GM21576 (cell line): Measurements from ENCODE around the gene HNRNPUL1.
"Not testable (repeated sequence)": the region's sequence is repeated elsewhere in the genome, so short reads cannot be mapped to it uniquely, and the experiment has no call there.

ENCODE experiments used
- ATAC-seq: cut with Tn5 transposase; IDR thresholded peaks from one replicate; pipeline ENCODE4 v1.9.1; 2021; ENCODE audit warnings: mild to moderate bottlenecking, moderate library complexity; ENCODE audit not compliant: unreplicated experiment

The HNRNPUL1 gene

DNA sequence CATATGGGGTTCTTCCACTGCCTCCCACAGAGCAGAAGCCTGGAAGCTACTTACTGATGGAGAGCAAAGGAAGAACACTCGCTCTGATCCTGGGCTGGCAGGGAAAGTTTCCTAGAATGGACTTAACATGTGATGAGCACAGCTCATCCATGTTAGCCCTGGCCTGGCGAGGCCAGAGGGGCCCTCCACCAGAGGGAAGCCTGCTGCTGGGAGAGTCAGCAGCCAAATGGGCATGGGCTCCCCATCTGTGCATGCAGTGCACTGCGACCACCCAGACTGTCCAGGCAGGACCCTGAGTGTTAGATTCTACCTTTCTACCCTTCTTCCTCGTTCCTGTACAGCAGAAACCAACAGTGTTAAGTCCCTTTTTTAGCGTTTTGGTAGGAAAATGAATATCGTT is 8.9 kb downstream of the HNRNPUL1 start:
- ATAC-seq: no peak

DNA sequence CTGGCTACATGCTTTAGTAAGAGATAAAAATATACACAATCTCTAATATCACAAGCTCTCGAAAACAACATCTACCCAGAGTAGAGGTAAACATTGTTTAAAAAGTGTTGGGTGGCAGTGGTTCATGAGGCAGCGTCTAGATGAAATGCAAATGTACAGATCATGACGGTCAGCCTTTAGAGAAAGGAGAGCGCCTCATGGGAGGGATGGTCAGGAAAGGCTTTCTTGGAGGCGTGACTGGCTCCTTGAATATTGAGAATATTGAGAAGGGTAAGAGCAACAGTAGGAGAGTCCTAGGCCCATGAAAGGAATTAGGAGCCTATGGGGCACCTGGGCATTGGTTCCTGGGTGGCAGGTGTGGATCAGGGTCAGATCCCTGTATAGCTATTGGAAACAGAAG is 10.6 kb downstream of the HNRNPUL1 start:
- no peak for ATAC-seq

DNA sequence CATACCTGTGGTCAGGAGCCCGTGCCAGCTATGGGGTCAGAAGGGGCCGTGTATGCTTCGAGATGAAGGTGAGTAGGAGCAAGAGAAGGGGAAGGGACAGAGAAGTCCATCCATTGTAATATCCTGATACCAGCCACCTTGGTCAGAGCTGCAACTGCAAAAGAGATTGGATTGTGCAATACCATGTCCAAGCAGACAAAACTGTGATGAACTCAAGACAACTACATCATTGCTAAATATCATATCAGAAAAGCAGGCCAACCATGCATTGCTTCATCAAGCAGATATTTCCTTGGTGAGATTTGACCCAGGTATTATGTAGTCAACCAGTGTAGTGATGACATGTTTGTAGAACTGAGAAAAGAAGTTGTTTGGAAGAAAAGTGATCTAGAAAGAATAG is 12.1 kb downstream of the HNRNPUL1 start:
- no peak for ATAC-seq

DNA sequence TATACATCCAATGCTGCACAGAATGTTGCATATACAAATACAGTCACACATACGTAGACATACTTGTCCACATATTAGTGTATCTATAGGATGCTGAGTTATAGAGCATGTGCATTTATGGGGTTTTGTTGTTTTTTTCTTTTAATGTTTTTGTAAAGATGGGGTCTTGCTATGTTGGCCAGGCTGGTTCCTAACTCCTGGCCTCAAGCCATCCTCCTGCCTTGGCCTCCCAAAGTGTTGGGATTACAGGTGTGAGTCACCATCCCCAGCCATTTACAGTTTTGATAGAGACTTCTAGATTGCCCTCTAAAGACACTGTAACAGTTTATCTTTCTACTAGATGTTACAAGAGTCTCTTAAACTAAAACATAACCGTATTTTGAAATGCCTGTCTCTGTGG is 14.3 kb downstream of the HNRNPUL1 start:
- ATAC-seq: no peak

DNA sequence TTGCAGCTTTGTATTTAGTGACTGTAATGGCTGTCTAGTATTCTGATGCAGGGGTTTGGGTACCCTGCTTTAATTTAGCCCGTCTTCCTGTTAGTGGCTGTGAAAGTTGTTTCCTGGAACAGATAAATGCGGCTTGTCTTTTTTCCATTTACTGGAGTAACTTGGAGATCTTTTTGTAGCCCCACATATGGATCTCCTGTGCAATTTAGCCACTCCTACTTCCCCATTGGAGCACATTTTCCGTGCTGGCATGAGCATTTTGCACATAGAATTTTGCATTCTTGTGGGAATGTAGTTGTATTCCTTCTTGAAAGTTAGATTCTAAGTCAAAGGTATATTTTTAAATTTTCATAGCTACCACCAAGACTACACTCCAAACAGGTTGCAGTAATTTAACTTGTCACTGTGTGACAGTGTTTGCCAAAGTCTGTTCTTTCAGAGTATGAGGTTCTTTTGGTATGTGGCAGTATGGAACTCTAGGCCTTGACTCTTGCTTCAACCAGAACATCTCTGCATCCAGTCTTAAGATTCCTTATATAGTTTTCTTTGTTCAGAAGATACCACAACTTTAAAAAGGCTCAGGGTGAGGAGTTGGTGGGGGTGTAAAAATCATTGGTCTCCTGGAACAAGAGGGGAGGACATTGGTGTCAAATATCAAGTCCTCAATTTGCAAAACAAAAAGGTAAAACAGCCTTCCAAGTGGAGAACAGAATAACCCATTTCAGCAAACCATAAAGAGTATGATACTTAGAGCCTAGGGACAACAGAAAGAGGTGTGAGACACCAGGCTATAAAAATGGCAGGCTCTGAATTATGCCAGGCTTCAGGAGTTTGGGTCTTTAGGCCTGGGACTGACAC is 24.7 kb downstream of the HNRNPUL1 start:
- no peak for ATAC-seq

DNA sequence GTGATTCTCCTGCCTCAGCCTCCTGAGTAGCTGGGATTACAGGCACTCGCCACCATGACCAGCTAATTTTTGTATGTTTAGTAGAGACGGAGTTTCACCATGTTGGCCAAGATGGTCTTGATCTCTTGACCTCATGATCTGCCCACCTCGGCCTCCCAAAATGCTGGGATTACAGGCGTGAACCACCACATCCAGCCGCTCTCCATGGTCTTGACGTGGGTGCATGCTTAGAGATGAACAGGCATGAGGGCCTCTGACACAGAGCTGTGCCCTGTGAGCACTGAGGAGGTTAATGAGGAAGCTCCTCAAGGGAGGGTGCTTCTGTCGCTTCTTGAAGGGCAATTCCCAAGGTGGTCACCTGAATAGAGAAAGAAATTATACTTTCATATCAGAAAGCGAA is 25.6 kb downstream of the HNRNPUL1 start:
- ATAC-seq: not testable (repeated sequence)

DNA sequence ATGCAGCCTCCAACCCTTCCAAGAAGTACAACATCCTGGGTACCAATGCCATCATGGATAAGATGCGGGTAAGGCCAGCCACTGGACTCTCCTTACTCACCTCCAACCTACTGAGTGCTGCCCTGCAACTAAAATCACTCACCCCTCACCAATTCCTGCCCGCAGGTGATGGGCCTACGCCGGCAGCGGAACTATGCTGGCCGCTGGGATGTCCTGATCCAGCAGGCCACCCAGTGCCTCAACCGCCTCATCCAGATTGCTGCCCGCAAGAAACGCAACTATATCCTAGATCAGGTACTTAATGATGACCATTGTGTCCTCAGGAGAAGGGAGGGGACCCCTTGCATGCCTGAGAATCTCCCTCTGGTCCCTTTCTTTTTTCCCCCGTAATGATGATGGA is 30.2 kb downstream of the HNRNPUL1 start:
- ATAC-seq: no peak

DNA sequence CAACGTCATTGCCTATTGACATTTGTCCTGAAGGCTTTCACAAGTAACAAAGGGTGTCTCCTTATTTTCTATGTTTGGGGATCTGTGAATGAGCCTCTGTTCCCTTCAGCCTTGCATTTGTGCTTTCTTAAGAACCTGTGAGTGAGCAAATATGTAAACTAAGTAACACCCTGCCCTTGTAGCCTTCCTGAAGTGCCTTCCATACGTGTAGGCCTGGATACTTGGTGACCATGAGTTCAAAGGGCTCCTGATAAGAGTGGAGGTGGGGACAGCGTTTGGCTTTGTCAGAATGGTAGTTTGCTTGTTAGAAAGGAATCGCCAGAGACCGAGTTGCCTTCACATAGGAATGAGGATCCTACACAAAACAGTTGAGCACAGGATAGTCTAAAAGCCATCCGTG is 31.3 kb downstream of the HNRNPUL1 start:
- no peak for ATAC-seq

DNA sequence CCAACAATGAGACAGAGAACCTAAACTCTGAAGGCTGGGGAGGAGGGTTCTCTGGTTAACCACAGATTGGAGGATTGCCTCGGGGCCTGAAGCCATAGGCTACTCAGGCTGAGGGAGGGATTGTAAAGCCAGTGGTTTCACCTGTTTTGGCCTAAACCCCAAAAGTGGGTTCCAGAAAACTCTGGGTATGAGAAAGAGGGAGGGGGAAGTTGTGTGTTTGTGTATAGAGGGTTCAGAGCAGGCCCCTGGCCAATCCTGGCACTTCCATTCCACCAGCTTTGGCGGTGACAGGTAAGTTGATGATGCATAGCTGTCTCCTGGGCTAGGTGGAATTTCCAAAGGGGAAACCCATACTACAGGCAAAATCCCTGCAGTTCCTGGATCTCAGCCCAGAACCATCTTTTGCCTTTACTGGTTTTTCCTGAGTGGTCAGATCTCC is 32.3 kb downstream of the HNRNPUL1 start:
- no peak for ATAC-seq

DNA sequence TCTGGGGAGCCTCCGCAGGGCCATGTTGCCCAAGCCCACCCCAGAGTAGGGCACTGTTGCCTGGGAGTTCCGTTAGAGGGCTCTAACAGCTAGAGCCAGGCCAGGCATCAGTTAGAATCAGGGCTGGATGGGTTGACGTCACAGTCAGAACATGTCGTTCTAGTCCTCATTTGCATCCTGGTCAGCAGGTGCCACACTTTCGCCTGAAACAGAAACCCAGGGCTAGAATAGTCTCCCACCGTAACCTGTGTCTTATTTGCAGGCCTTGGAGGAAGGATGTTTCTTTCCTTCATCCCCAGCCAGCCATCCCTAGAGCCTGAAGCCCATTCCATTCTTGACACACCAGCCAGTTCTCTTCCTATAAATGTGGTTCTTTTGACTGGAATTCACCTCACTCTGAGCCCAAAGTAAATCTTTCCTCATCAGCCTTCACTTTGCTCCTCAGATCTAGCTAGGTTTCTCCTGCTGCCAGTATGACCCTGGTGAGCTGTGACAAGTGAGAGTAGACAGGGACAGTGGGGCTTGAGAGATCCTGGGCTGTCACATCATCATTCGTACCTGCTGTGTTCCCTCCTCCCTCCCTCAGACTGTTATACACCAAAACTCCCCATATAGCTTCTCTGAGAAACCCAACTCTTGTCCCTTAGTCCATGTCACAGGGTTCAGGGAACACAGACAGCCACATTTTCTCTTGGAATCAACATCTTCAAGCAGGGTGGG is 33.6 kb downstream of the HNRNPUL1 start:
- ATAC-seq: peak; percentile 65

DNA sequence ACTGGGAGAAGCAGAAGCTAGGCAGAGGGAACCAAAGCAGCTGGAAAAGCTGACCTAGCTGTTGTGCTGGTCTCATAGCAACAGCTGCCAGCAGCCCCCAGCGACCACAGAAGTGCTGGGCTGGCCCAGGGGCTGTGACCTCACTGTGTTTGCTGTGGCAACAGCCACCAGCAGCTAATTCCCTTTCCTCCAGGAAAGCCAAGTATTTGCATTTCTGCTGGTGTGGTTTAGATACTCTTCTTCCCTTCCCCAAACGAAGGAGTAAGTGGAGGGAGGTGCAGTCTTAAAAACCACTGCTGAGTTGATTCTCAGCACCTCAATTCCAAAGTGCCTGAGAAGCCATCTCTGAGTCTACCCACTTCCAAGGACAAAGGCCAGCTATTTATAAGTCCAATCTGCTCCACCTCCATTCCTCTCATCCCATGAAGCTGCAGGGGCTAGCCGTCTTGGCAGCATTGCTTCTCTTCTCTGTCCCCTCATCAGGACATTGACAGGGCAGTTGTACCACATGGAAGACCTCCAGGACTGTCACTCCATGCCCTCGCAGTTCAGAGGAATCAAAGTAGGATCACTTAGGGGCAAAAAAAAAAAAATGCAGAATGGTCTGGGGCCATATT is 34.3 kb downstream of the HNRNPUL1 start:
- ATAC-seq: no peak

DNA sequence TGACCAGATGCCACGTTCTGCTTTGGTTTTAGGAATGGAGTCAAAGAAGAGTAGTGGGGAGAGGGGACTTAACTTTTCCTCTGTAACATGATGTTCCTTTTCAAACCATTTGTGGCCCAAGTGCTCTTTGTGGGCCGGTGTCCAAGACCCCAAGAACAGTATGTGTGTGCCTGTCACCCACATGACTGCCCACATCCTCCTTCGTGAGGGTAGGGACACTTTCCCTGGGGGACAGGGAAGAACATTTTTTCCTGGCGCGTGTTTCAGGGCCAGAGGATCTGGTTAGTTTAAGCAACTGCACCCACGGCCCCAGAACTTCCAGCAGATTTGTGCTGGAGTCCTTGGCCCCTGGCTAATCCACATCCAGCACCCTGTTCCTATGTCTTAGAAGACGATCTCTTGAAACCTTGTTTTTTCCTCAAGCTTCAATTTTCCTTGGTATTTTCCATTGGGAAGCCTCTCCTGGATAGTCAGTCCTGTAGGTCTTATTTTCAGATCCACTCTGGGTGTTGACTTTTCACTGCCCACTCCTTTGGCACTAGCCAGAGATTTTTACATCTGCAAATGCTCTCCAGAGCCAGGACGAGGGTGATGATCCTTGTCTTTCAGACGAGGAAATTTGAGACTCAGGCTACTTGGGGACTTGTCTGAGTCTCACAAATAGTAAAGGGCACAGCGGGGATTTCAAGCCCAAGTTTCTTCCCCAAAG is 35.0 kb downstream of the HNRNPUL1 start:
- ATAC-seq: no peak

DNA sequence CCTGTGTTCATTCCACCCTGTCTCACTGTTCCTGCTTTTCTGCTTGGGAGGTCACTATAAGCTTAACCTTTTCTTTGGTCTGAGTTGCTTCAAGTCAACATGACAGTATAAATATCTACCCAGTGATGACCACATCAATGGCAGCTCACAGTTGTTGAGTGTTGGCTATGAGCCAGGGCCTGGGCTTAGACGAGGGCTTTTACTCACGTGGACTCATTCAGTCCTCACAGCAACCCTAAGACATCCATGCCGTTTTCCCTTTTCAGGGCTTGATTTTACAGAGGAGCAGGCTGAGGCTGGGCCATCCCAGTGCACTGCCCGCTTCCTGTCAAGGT is 35.5 kb downstream of the HNRNPUL1 start:
- ATAC-seq: no peak

DNA sequence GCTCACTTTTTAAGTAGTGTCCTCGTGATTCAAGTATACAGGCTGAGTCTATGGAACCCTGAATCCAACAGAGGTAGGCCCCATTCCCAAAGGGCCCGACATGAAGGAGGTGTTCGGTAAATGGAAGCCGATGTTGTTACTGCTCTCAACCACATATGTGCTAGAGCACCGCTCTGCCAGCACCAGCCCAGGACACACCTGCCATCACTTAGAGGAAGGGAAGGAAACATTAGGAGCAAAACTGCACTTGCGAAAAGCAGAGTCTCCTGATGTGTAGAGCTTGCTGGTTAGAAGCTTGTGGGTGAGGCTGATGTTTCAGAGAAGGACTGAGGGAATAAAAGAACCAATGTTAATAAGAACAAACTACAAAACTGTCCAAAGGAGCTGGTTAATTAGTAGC is 36.4 kb downstream of the HNRNPUL1 start:
- no peak for ATAC-seq

DNA sequence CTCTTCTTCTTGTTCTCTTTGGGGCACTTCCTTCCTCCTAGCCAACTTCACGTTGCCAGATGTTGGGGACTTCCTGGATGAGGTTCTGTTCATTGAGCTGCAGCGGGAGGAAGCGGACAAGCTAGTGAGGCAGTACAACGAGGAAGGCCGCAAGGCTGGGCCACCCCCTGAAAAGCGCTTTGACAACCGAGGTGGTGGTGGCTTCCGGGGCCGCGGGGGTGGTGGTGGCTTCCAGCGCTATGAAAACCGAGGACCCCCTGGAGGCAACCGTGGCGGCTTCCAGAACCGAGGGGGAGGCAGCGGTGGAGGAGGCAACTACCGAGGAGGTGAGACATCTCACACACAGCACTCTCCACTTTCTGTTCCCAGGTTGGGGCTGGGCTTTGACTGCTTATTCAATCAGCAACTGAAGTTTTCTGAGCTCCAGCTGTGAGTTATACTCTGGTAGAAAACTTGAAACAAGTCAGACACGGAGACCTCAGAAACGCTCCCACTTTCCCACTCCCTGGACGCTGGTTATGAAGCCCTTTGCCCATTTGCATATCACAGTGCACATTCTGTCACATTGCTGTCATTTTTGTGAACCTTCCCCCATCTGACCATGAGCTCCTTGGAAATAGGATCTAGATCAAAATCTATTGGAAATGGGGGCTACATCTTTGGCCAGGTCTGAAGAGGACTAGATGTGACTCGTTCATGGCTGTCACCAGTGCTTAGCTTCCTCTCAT is 38.6 kb downstream of the HNRNPUL1 start:
- no peak for ATAC-seq

DNA sequence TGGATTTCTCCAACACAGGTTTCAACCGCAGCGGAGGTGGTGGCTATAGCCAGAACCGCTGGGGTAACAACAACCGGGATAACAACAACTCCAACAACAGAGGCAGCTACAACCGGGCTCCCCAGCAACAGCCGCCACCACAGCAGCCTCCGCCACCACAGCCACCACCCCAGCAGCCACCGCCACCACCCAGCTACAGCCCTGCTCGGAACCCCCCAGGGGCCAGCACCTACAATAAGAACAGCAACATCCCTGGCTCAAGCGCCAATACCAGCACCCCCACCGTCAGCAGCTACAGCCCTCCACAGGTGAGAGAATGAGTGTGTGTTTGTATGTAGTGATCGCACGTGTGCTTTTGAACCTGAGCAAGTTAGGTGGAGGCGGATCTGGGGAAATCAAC is 39.8 kb downstream of the HNRNPUL1 start:
- ATAC-seq: no peak

DNA sequence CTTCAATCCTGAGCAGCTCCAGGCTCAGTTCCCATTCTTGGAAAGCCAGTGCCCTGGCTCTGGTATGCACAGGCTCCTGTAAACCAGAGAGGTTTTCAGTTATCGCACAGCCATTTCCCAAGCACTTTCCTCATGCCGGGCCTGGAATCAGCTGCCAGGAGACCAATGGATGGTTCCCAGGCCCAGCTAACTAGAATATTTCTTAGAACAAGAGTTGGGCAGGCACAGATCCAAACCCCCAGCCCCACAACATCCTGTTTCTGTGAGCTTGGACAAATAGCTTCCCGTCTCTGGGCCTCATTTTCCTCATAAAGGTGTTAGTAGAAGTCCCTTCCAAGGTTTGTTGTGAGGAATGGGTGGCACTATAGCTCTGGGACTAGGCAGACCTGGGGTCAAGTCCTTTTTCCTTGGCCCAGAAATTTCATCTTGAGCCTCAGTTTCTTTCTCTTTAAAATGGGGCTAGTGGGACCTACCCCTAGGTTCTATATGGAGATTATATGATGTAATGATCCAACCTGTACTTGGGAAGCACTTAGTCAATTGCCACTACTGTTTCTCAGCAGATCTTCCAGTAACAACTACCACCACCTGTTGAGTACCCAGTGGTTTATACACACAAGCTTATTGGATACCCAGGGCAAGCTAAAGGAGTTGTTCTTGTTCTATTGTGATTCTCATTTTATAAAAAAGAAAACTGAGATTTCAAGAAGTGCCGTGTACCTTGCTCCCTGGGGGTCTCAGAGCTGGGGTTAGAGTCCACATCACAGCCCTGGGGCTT is 40.7 kb downstream of the HNRNPUL1 start:
- ATAC-seq: no peak

DNA sequence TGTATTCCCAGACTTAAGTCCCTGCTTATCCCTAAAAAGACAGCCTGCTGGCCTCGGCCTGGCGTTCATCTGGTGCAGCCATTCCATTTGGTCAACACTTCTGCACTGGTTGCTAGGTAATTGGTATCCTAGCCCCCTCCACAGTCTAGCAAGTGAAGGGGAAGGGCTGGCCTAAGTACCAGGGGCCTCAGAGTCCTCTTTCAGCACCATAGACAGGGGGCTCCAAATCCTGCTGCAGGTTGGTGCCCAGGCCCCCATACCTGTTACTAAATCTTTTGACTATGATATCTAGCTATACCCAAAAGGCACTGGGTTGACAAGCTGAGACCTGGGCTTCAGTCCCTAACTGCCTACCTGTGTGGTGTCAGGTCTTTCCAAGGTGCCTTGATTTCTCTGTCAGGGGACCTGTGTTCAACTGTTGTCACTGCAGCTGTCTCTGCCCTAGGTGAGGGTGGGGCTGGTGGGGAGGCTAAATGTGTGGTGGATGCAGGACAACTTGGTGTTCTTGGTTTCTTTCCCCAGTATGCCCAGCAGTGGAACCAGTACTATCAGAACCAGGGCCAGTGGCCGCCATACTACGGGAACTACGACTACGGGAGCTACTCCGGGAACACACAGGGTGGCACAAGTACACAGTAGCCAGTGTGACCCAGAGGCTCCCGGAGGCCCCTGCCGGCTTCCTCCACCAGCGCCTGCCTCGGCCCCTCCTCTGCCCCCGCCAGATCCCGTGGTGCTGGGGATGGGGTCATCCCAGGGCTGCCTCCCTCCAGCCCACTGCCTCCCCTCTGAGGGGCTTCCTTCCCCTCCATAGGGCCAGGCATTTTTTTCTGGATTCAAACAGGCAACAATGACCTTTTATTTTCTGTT is 42.0 kb downstream of the HNRNPUL1 start:
- no peak for ATAC-seq
